SU-DHL-6 (cell line): ENCODE measurements around the gene ZNF155.

ENCODE experiments used
- H2AFZ ChIP-seq: fragments of 200-600 bp; sonication (generic); 2 replicates; pipeline ENCODE4 v1.6.1; 2014; ENCODE audit warnings: low read depth, mild to moderate bottlenecking, moderate library complexity, mixed read lengths, antibody characterized with exemption, low read length; ENCODE audit not compliant: severe bottlenecking
- H3F3A ChIP-seq: fragments of 200-600 bp; shearing (Covaris generic); 2 replicates; pipeline ENCODE4 v1.6.0; 2016; ENCODE audit warnings: antibody characterized with exemption, mild to moderate bottlenecking; ENCODE audit not compliant: insufficient read depth
- H3K27ac ChIP-seq: fragments of 200-600 bp; sonication (generic); 2 replicates; pipeline ENCODE4 v1.5.1; 2016; ENCODE audit warnings: low read depth, mild to moderate bottlenecking, low read length, moderate library complexity, mixed read lengths
- H3K27me3 ChIP-seq: fragments of 200-600 bp; sonication (generic), shearing (Covaris generic); 2 replicates; pipeline ENCODE4 v1.6.0; 2014; ENCODE audit warnings: mild to moderate bottlenecking, low read length
- H3K36me3 ChIP-seq: fragments of 200-600 bp; sonication (generic); 2 replicates; pipeline ENCODE4 v1.6.1; 2014; ENCODE audit warnings: mild to moderate bottlenecking, low read length, mixed read lengths
- H3K4me2 ChIP-seq: fragments of 300-600, 200-600 bp; shearing (Covaris generic), sonication (generic); 2 replicates; pipeline ENCODE4 v1.6.0; 2014; ENCODE audit warnings: low read length, low read depth, mild to moderate bottlenecking; ENCODE audit not compliant: poor library complexity, severe bottlenecking
- H3K4me3 ChIP-seq: fragments of 200-600 bp; sonication (generic); 2 replicates; pipeline ENCODE4 v1.5.1; 2014; ENCODE audit warnings: antibody characterized with exemption, low read length, mild to moderate bottlenecking, mixed read lengths; ENCODE audit not compliant: insufficient read depth, poor library complexity, severe bottlenecking
- H3K79me2 ChIP-seq: fragments of 200-600 bp; sonication (generic); 2 replicates; pipeline ENCODE4 v1.6.1; 2014; ENCODE audit warnings: mild to moderate bottlenecking, low read length, moderate library complexity; ENCODE audit not compliant: insufficient read depth
- H3K9ac ChIP-seq: fragments of 200-600 bp; sonication (generic); 2 replicates; pipeline ENCODE4 v1.7.0; 2014; ENCODE audit warnings: mild to moderate bottlenecking, low read length
- H3K9me2 ChIP-seq: fragments of 200-600 bp; sonication (generic); replicated peaks from 2 replicates; pipeline ENCODE4 v1.6.1; 2014; ENCODE audit warnings: low read length; ENCODE audit not compliant: insufficient read depth
- H3K9me3 ChIP-seq: fragments of 200-600 bp; sonication (generic); 2 replicates; pipeline ENCODE4 v1.6.1; 2014; ENCODE audit warnings: low read length, mixed read lengths; ENCODE audit not compliant: insufficient read depth
- H4K20me1 ChIP-seq: fragments of 200-600 bp; sonication (generic); 2 replicates; pipeline ENCODE4 v1.6.1; 2014; ENCODE audit warnings: low read depth, mild to moderate bottlenecking, antibody characterized with exemption, low read length, moderate library complexity, mixed read lengths
- CTCF ChIP-seq: fragments of 200-600 bp; sonication (generic); IDR thresholded peaks from one replicate; pipeline ENCODE4 v1.5.1; 2017; ENCODE audit warnings: antibody characterized with exemption, mild to moderate bottlenecking, low read length, moderate library complexity; ENCODE audit not compliant: insufficient read depth, poor library complexity, severe bottlenecking
- EZH2phosphoT487 ChIP-seq: fragments of 200-600 bp; sonication (generic), shearing (Covaris generic); conservative IDR thresholded peaks from 2 replicates; pipeline ENCODE4 v1.6.1; 2018; ENCODE audit warnings: mild to moderate bottlenecking, antibody characterized with exemption, low read length, moderate library complexity, mixed read lengths

The ZNF155 gene

GRCh38 chr19:44024900-44025216 is 40.9 kb downstream of the ZNF155 start:
- TF ChIP-seq EZH2phosphoT487 (no peak), CTCF (no peak)
- Histone ChIP-seq H3K9me3 (no peaks in the 10 kb centered on the region), H3K79me2 (no peaks in the 10 kb centered on the region), H3K27me3 (no peaks in the 10 kb centered on the region), H3K36me3 (no peaks in the 10 kb centered on the region), H3K9ac (no peak overlapping the region), H3K4me3 (no peak overlapping the region), H3F3A (no peaks in the 10 kb centered on the region), H4K20me1 (no peaks in the 10 kb centered on the region), H3K27ac (no peak overlapping the region), H3K9me2 (0 out of 2 replicates have a peak, but pooled peaks cover 2% of the 10 kb centered on the region), H3K4me2 (no peak overlapping the region), H2AFZ (peak overlapping the region; percentile 40)

DNA sequence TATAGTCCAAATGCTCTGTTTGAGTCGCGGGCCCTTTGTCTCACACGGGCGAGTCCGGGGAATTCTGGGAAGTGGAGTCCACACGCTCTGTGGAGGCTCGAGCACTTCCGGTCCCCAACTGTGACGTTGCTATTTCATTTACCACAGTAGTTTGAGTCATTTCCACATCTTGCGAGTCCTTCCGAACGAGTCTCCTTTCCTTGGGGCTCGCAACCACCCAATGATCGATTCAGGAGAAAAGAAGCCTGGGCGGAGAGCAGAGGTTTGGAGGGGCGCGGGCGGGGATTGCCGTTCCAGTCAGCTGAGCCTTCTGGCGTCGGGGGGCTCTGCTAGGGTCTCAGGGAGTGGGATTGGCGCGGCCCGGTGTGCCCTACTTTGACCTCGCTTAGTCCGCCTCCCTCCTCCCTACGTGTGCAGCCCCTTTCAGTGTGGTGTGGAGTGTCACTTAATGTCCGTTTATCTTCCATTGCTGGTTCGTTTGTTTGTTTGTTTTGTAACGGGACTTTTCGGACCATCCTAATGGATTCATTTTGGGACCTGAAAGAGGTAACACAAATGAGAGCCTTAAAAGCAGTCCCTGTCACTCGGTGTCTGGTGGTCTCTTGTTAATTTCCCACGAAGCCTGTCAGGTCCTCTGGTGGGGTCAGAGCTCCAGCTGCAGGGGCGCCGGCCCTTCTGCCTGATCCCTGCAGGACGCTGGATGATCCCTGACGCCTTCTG is 41.4 kb downstream of the ZNF155 start, which contains the start of gene ZNF222:
TSS of gene ZNF222 (plus strand) at position 163 of the 720 bp plus-strand sequence. CDS start at position 221, 58 bp downstream.
- H3K4me2 ChIP-seq = no peak within 1 kb of the TSS
- no peaks in the 10 kb centered on the region for H3K79me2 ChIP-seq
- no peak within 1 kb of the TSS for H3K27ac ChIP-seq
- TF ChIP-seq CTCF (no peak), EZH2phosphoT487 (no peak)
- H3K9me2 ChIP-seq = 0 out of 2 replicates have a peak, but pooled peaks cover 3% of the 10 kb centered on the region
- peak within 1 kb of the TSS; percentile 40 for H2AFZ ChIP-seq
- no peaks in the 10 kb centered on the region for H4K20me1 ChIP-seq
- H3K27me3 ChIP-seq = no peaks in the 10 kb centered on the region
- no peaks in the 10 kb centered on the region; the same call in 1 of the 2 replicates for H3K9me3 ChIP-seq
- no peak within 1 kb of the TSS for H3K9ac ChIP-seq
- H3K36me3 ChIP-seq = no peaks in the 10 kb centered on the region
- H3K4me3 ChIP-seq = no peak within 1 kb of the TSS
- H3F3A ChIP-seq = no peaks in the 10 kb centered on the region

GRCh38 chr19:44026622-44027021 is 42.6 kb downstream of the ZNF155 start:
- Histone ChIP-seq H3K27ac (no peak overlapping the region), H3F3A (no peaks in the 10 kb centered on the region), H3K27me3 (no peaks in the 10 kb centered on the region), H3K4me3 (no peak overlapping the region), H3K9me3 (no peaks in the 10 kb centered on the region; the same call in 1 of the 2 replicates), H2AFZ (no peak overlapping the region), H3K4me2 (no peak overlapping the region), H3K79me2 (no peaks in the 10 kb centered on the region), H3K36me3 (no peaks in the 10 kb centered on the region), H3K9ac (no peak overlapping the region), H3K9me2 (0 out of 2 replicates have a peak, but pooled peaks cover 3% of the 10 kb centered on the region), H4K20me1 (no peaks in the 10 kb centered on the region)
- TF ChIP-seq CTCF (no peak), EZH2phosphoT487 (no peak)
